Kidney epithelial cell (primary cell): Measurements from ENCODE around the gene PLD3. TPM values are rescaled to one million over a fixed set of nuclear protein-coding genes. Genes with fewer than 3 reads are reported as not detected.

Experiments used
- DNase-seq: peaks from one replicate; pipeline ENCODE4 v3.0.0-alpha.2; 2010; ENCODE audit warnings: low read depth
- H3K27me3 ChIP-seq: 2 replicates; pipeline ENCODE4 v1.6.0; 2011; ENCODE audit warnings: low read length; ENCODE audit not compliant: control insufficient read depth, insufficient read depth
- H3K36me3 ChIP-seq: 2 replicates; pipeline ENCODE4 v1.5.1; 2011; ENCODE audit warnings: low read length; ENCODE audit not compliant: control insufficient read depth, insufficient read depth
- H3K4me3 ChIP-seq: 2 replicates; pipeline ENCODE4 v1.5.1; 2011; ENCODE audit warnings: low read depth, mild to moderate bottlenecking, control low read depth, low read length
- CTCF ChIP-seq: IDR thresholded peaks from 2 replicates; pipeline ENCODE4 v1.5.1; 2011; ENCODE audit warnings: mild to moderate bottlenecking, moderate library complexity, low read length, control low read depth, inconsistent platforms; ENCODE audit not compliant: insufficient read depth, poor library complexity, severe bottlenecking
- total RNA-seq: library from RNA; depleted of rRNA; stranded (reverse); fragments of >200 nt; gene quantifications from 2 replicates; pipeline ENCODE4 v1.2.3, GENCODE V29; 2015

Gene PLD3
- total RNA-seq, 1 donor from 2014 or later, result 350 TPM

- H3K27me3 ChIP-seq, result peaks cover 3% of the 10 kb centered on the region
- TF ChIP-seq CTCF, result no peak
- no peak overlapping the region for H3K4me3 ChIP-seq
- H3K36me3 ChIP-seq, result no peaks in the 10 kb centered on the region
- no peak for DNase-seq
Observed at GRCh38 chr19:40381321-40381720, 32.8 kb downstream of the PLD3 start.

GRCh38 chr19:40383668-40384248, 35.3 kb downstream of the PLD3 start:
- no peak for TF ChIP-seq CTCF
- DNase-seq, result no peak
- H3K4me3 ChIP-seq, result no peak overlapping the region
- no peaks in the 10 kb centered on the region for H3K36me3 ChIP-seq
- H3K27me3 ChIP-seq, result peaks cover 3% of the 10 kb centered on the region

GRCh38 chr19:40387155-40387554, 38.7 kb downstream of the PLD3 start:
- H3K4me3 ChIP-seq, result no peak overlapping the region
- no peaks in the 10 kb centered on the region for H3K36me3 ChIP-seq
- TF ChIP-seq CTCF, result no peak
- peaks cover 3% of the 10 kb centered on the region for H3K27me3 ChIP-seq
- DNase-seq, result no peak

- no peaks in the 10 kb centered on the region for H3K36me3 ChIP-seq
- peaks cover 3% of the 10 kb centered on the region for H3K27me3 ChIP-seq
- H3K4me3 ChIP-seq, result no peak overlapping the region
- DNase-seq, result no peak
- TF ChIP-seq CTCF, result no peak
Observed at GRCh38 chr19:40388481-40388880, 40.0 kb downstream of the PLD3 start.

GRCh38 chr19:40389404-40390083, 41.0 kb downstream of the PLD3 start:
- Histone ChIP-seq H3K36me3 (no peaks in the 10 kb centered on the region), H3K4me3 (no peak overlapping the region), H3K27me3 (no peaks in the 10 kb centered on the region)
- DNase-seq, result no peak
- no peak for TF ChIP-seq CTCF
